T-helper 2 cell treated with Interferon-gamma antibody and Interleukin-4, amounts not matched to agents 5 μg/mL and 100 μg/mL, for 36 hours (primary cell): Measurements from ENCODE around the gene RSPH10B.
"Not testable (repeated sequence)": the region's sequence is repeated elsewhere in the genome, so short reads cannot be mapped to it uniquely, and the experiment has no call there.

Experiments used
- DNase-seq: peaks from one replicate; pipeline ENCODE4 v3.0.0; 2021; ENCODE audit warnings: low spot score
- H3K27ac Mint-ChIP-seq: one replicate; pipeline ENCODE4 v1.8.0; 2021; ENCODE audit warnings: mild to moderate bottlenecking, mixed read lengths
- H3K27me3 Mint-ChIP-seq: one replicate; pipeline ENCODE4 v1.8.0; 2021; ENCODE audit warnings: low read depth, mixed read lengths
- H3K36me3 Mint-ChIP-seq: one replicate; pipeline ENCODE4 v1.8.0; 2021; ENCODE audit warnings: low read depth, mixed read lengths
- H3K4me1 Mint-ChIP-seq: one replicate; pipeline ENCODE4 v1.8.0; 2021; ENCODE audit warnings: low read depth, mixed read lengths
- H3K4me3 Mint-ChIP-seq: one replicate; pipeline ENCODE4 v1.8.0; 2022; ENCODE audit warnings: mild to moderate bottlenecking, moderate library complexity, mixed read lengths
- H3K9me3 Mint-ChIP-seq: one replicate; pipeline ENCODE4 v1.8.0; 2021; ENCODE audit warnings: mixed read lengths

RSPH10B gene

GRCh38 chr7:5970347-5970911, at the start of gene RSPH10B:
TSS of gene RSPH10B (minus strand) at chr7:5970689. CDS start at chr7:5967116, 3,573 bp downstream.
- not testable (repeated sequence) for H3K9me3 Mint-ChIP-seq, H3K27me3 Mint-ChIP-seq, H3K36me3 Mint-ChIP-seq, DNase-seq, H3K4me3 Mint-ChIP-seq, H3K27ac Mint-ChIP-seq, H3K4me1 Mint-ChIP-seq

GRCh38 chr7:6016653-6016966, 46.1 kb upstream of the RSPH10B start:
- DNase-seq = no peak
- H3K9me3 Mint-ChIP-seq = no peaks in the 10 kb centered on the region
- H3K36me3 Mint-ChIP-seq = peaks cover 48% of the 10 kb centered on the region
- peak overlapping the region; percentile 15 for H3K27ac Mint-ChIP-seq
- H3K4me3 Mint-ChIP-seq = no peak overlapping the region
- H3K4me1 Mint-ChIP-seq = peaks cover 10% of the 10 kb centered on the region
- no peaks in the 10 kb centered on the region for H3K27me3 Mint-ChIP-seq

- H3K4me3 Mint-ChIP-seq = no peak overlapping the region
Observed at GRCh38 chr7:6015917-6016652, 45.6 kb upstream of the RSPH10B start.

GRCh38 chr7:6012355-6013104, 42.0 kb upstream of the RSPH10B start:
- DNase-seq = no peak
- H3K9me3 Mint-ChIP-seq = no peaks in the 10 kb centered on the region
- H3K36me3 Mint-ChIP-seq = peaks cover 32% of the 10 kb centered on the region
- peak overlapping the region; percentile 12 for H3K27ac Mint-ChIP-seq
- H3K27me3 Mint-ChIP-seq = no peaks in the 10 kb centered on the region
- H3K4me3 Mint-ChIP-seq = no peak overlapping the region
- H3K4me1 Mint-ChIP-seq = peaks cover 25% of the 10 kb centered on the region

More at GRCh38 chr7:6015917-6016652, 45.6 kb upstream of the RSPH10B start:
- Mint-ChIP-seq H3K27me3 (no peaks in the 10 kb centered on the region), H3K4me1 (peaks cover 15% of the 10 kb centered on the region), H3K9me3 (no peaks in the 10 kb centered on the region), H3K27ac (peak overlapping the region; percentile 15), H3K36me3 (peaks cover 48% of the 10 kb centered on the region)
- DNase-seq = no peak

- H3K27ac Mint-ChIP-seq = no peak overlapping the region
- peaks cover 27% of the 10 kb centered on the region for H3K36me3 Mint-ChIP-seq
- H3K4me3 Mint-ChIP-seq = peak overlapping the region; percentile 10
- peaks cover 30% of the 10 kb centered on the region for H3K4me1 Mint-ChIP-seq
- no peaks in the 10 kb centered on the region for H3K27me3 Mint-ChIP-seq
- no peaks in the 10 kb centered on the region for H3K9me3 Mint-ChIP-seq
- no peak for DNase-seq
Observed at GRCh38 chr7:6011541-6011940, 41.1 kb upstream of the RSPH10B start.

GRCh38 chr7:6010370-6010769, 39.9 kb upstream of the RSPH10B start:
- Mint-ChIP-seq H3K27ac (peak overlapping the region; percentile 88), H3K36me3 (peaks cover 24% of the 10 kb centered on the region), H3K4me1 (peaks cover 30% of the 10 kb centered on the region), H3K4me3 (peak overlapping the region; percentile 87)
- H3K27me3 Mint-ChIP-seq, DNase-seq, H3K9me3 Mint-ChIP-seq: not testable (repeated sequence)

- no peaks in the 10 kb centered on the region for H3K27me3 Mint-ChIP-seq
- H3K9me3 Mint-ChIP-seq = no peaks in the 10 kb centered on the region
- H3K4me1 Mint-ChIP-seq = peaks cover 29% of the 10 kb centered on the region
- peak; percentile 98 for DNase-seq
- H3K4me3 Mint-ChIP-seq = peak within 1 kb of the TSS; percentile 92
- H3K27ac Mint-ChIP-seq = peak within 1 kb of the TSS; percentile 94
- peaks cover 20% of the 10 kb centered on the region for H3K36me3 Mint-ChIP-seq
Observed at GRCh38 chr7:6008668-6009611, 38.5 kb upstream of the RSPH10B start, which contains the start of the genes AIMP2 and PMS2. TSS of gene AIMP2 (plus strand) at chr7:6009272. CDS start at chr7:6009364, 92 bp downstream. TSS of gene PMS2 (minus strand) at chr7:6009049. CDS start at chr7:6009019, 30 bp downstream.

- not testable (repeated sequence) for H3K27ac Mint-ChIP-seq, H3K9me3 Mint-ChIP-seq, H3K27me3 Mint-ChIP-seq, DNase-seq
- peaks cover 23% of the 10 kb centered on the region for H3K36me3 Mint-ChIP-seq
- peak overlapping the region; percentile 92 for H3K4me3 Mint-ChIP-seq
- peaks cover 27% of the 10 kb centered on the region for H3K4me1 Mint-ChIP-seq
Observed at GRCh38 chr7:6007835-6008590, 37.5 kb upstream of the RSPH10B start.

GRCh38 chr7:6007386-6007785, 36.9 kb upstream of the RSPH10B start:
- Mint-ChIP-seq H3K9me3 (no peaks in the 10 kb centered on the region), H3K27ac (peak overlapping the region; percentile 42), H3K27me3 (no peaks in the 10 kb centered on the region), H3K4me3 (peak overlapping the region; percentile 39), H3K4me1 (peaks cover 24% of the 10 kb centered on the region), H3K36me3 (peaks cover 21% of the 10 kb centered on the region)
- no peak for DNase-seq

GRCh38 chr7:5997210-5997808, 26.8 kb upstream of the RSPH10B start:
- Mint-ChIP-seq H3K27ac (no peak overlapping the region), H3K4me1 (peaks cover 9% of the 10 kb centered on the region), H3K27me3 (no peaks in the 10 kb centered on the region), H3K9me3 (no peaks in the 10 kb centered on the region), H3K36me3 (peaks cover 31% of the 10 kb centered on the region), H3K4me3 (no peak overlapping the region)
- DNase-seq = no peak

- H3K36me3 Mint-ChIP-seq = peaks cover 20% of the 10 kb centered on the region
- H3K27me3 Mint-ChIP-seq, H3K27ac Mint-ChIP-seq, H3K9me3 Mint-ChIP-seq, DNase-seq, H3K4me3 Mint-ChIP-seq, H3K4me1 Mint-ChIP-seq: not testable (repeated sequence)
Observed at GRCh38 chr7:5987061-5987460, 16.6 kb upstream of the RSPH10B start.

GRCh38 chr7:5979680-5980314, 9.3 kb upstream of the RSPH10B start:
- not testable (repeated sequence) for DNase-seq, H3K4me1 Mint-ChIP-seq, H3K27me3 Mint-ChIP-seq, H3K4me3 Mint-ChIP-seq, H3K27ac Mint-ChIP-seq, H3K9me3 Mint-ChIP-seq
- peaks cover 15% of the 10 kb centered on the region for H3K36me3 Mint-ChIP-seq
